NCI-H345 (cell line): ENCODE data around the gene LGALS8.
A peak's percentile ranks its signal among the peaks of the same experiment; 100 is the strongest.

Source experiments
- DNase-seq: peaks from one replicate; lab custom pipeline; 2025; lab: John Stamatoyannopoulos, UW

LGALS8 gene

DNA sequence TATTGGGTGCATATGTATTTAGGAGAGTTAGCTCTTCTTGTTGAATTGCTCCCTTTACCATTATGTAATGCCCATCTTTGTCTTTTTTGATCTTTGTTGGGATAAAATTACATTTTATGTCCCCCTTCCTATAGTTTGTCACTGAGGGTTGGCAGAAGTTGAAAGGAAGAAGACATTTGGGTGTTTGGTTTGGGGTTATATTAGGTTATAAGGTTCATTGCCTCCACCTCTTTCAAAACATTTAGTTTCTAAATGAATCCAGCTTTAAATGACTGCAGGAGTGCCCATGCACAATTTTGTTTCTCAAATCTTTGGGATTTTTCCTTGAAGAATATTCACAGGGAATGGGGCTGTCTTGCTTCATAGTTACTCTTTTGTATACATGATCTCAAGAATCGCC, 14.6 kb upstream of the LGALS8 start:
- no peak for DNase-seq

DNA sequence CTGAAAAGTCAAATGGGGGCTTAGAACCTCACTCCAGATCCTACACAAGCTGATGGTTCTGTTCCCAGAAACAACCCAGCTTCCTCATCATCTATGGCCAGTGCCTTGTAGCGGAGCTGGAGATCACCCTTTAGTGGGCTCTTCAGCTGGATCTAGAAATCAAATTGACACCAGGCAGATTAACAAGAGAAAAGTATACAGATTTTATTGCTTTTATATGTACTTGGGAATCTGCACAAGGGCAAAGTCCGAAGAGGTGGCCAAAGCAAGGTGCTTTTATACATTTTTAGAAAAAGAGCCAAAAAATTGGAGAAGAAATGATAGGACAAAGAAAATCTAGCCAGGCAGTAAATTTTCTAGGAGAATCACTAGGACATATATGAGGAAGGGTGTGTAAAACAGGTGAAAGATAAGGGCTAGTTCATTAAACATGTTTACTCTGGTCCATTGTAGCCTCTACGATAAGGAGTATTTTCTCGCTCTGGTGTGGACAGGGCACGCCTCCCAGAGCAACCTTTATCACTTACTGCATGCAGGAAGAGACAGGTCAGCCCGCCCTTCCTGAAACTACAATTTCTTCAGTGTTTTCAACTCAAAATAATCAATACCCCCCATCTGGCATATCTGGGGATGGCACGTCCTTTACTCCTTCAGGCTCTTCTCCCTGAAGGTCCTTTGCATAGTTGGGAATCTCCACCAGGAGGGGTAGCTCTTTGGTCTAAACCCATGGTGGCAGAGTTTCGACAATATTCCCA, 14.0 kb upstream of the LGALS8 start:
- no peak for DNase-seq

DNA sequence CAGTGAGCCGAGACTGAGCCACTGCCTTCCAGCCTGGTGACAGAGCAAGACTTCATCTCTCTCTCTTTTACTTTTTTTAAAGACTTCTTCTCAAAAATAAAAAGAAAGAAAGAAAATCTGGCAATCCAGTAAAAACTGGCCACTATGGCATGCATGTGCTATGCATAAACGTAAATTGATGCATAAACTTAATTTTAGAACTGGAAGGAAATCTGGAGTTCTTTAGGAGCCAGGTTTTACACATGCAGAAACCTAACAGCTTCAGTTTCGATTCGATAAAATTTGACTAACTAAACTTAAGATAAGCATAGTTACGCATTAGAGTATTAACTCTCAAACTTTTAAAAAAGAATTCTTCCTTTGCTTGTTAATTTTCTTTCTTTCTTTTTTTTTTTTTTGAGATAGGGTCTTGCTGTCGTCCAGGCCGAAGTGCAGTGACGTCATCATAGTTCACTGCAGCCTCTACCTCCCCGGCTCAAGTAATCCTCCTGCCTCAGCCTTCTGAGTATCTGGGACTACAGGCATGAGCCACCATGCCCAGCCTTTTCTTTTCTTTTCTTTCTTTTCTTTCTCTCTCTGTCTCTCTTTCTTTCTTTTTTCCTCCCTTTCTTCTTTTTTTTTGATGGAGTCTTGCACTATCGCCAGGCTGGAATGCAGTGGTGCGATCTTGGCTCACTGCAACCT, 11.9 kb upstream of the LGALS8 start:
- DNase-seq = no peak

DNA sequence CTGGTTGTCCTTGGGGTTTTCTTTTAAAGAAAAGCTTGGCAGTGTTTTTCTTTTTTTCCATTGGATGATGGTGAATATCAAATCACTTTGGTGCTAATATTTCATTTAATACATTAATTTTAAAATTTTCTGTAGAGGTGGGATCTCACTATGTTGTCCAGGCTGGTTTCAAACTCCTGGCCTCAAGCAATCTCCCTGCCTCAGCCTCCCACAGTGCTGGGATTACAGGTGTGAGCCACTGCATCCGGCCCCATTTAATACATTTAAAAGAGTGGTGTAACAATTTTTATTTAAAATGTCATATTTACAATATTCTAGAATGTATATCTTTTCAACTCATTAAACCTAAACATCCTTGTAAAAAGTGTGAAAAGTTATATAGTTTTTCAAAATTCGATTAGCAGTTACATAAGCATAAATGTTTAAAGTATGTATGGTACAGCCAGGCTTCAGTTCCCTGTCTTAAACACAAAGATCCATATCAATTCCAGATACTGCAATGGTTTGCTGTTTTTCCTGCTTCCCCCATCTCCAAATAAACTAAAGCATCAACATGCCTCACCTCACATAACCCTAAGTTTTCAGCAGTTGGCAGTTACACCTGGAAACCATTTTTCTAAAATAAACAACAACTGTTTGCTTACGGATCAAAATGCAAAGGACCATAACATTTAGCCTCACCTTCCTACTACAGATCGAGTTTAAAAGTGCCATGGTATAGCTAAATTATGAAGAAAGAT, 8.9 kb upstream of the LGALS8 start:
- DNase-seq = peak; percentile 84

DNA sequence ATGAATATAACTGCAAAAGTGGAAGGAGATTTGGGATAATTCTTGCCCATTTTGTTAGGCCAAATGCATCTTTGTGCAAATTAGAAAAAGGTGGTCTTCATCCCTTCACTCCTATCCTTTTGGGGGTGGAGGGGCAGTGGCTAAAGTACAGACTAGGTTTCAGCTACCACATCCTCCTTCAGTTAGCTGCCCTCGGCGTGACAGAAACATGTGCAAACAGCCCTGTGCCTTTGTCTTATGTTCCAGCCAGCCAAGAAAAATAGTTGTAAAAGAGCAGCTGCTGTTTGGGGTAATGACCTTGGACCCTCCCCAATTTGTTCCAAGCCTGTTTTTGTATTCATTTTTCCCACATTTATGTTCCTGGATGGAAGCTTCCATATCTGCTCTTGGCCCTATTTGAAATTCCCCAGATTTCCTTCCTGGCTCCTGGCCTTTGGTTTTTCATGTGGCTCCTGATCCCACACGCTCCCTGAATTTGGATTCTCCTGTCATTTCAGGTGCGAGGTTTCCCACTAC, 8.3 kb upstream of the LGALS8 start:
- DNase-seq = peak; percentile 80

DNA sequence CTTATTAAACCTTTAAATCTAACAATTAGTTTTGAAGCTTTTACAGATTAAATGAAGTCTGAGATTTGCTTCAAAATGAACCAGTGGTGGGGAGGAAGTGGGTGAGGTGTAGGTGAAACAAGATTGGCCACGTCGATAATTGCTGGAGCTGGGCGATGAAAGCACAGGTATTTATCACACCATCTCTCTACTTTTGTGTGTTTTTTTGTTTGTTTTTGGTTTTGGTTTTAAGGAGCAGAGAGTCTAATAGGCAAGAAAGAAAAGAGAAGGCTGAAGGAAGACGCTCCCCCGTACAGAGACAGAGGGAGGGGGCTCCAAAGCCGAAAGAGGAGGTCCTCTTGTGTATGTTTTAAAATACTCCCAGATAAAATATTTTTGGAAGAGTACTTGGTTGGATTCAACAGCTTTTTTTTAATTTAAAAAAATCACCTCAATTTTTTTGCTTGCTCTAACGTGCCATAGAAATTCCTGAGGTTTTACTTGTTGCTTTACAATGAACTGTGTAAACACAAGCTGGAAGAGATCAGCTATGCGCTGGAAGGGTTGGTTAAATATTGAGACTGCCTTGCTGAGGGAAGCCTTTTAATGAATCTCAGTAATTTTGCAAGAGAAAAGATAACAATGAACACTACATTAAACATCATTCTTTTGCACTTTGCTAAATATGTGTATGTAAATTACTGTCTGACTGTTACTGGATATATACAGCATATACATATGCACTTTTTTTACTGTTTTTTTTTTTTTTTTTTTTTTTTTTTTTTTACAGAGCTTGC, 6.7 kb upstream of the LGALS8 start:
- peak; percentile 15 for DNase-seq

DNA sequence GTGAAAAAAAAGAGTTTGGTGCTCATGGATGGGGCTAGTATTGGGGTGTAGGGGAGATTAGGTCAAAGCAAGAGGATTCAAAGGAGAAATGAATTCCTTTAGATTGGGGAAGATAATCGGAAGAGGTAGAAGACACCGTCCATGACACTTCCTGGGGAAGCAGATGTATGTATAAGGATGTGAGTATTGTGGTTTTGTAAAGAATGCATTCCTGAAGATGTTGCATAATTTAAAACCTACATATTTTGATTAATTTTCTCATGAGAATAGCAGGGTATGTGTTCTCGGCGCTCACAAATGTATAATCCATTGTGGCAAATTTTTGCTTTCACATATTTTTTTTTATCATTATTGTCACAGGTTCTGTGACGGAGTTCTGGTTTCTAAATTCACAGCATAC, 5.5 kb upstream of the LGALS8 start:
- DNase-seq = no peak

DNA sequence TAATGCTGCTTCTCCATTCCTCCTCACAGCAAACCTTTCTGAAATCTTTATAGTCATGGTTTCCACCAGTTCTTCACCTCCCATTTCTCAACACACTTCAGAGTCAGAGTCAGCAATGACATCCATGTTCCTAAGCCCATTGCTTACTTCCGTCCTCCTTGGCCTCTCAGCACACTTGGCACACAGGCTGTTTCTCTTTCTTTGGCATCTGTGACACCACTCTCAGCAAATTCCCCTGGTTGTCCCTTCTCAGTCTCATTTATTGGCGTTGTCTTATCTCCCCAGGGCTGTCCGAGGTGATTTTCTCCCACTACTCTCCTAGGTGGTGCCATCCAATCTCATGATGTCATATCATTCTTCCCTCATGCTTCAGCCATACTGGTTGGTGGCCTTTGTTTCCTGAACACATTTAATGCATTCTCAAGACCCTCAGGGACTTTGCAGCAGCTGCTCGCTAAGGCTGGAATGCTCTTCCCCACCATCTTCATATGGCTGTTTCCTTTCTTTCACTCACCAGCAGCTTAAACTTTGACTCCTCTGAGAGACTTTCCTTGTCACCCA, 3.3 kb upstream of the LGALS8 start:
- DNase-seq = no peak

DNA sequence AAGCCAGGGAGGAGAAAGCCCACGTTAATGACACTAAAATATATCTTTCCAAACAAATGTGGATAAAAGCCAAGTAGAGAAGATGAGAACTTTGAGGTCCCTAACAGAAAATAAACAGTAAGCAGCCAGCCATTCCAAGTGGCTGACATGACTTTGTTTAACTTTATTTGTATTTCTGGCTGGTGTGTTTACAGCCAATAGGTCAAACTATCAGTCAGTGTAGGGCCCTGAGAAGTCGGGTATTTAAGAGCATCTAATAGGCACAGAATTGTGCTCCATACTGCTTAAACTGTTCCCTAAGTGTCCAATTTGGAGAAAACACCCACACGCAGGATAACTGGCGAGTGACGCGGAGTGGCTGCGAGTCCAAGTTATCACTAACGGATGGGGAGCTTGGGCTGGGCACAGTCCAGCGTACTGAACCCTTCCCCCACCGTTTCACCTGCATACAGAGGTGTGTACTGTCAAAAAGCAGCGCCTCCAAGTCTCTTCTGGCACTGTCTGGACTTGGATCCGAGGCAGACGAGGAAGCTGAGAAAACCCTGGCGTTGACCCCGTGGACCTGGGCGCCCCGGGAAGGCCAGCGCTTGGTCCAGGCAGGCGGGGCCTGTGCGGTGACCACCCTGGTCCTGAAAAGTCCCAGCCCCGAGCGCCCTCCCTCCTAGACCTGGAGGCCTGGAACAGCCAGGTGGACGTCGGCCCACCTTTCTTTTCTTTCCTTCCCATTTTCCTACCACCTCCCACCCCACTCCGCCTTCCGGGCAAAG, 662 bp upstream of the LGALS8 start:
- no peak for DNase-seq

DNA sequence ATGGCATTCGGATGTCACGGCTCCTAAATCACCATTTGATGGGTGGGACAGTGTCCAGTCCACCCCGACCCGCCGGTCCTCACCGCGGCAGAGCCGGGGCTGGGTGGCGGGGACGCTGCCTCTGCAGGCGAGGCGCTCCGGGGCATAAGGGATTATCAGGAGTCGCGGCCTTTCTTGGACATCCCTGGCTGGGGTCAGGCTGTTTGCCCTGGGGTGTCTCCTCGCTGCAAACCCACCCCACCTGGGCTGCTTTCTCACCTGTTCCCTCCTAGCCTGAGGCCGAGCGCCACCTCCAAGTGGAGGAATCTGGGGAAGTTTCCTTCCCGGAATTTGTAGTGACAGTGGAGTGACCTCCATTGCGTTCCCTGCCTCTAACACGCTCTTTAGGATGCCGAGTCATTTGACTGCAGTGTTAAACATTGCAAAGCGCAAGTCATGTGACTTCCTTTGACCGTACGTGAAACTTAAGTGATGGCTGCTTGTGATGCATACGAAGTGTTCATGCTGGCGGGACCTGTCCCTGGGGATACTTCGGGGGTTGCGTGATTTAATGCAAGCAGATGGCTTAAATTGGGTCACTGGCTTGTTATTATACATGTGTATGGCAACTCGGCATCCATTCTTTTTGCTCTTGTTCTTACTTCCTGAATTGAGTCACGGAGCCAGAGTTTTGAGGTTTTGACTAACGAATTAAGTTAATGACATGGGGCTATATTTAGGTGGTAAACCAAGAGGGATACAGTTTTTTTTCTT, 536 bp downstream of the LGALS8 start:
- DNase-seq = peak; percentile 83

DNA sequence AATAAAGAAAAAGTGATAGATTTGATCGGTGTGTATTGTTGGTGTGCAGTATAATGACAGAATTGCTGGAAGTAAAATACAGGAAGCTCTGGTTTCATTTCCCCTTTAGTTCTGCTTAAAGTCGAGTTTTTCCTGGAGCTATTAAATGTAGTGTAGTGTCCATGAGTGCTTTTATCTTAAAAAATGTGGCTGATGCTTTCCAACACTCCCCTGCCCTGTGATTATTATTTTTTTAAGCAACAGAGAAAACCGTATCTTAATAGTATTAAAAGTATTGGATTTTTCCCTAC, 1.1 kb downstream of the LGALS8 start:
- DNase-seq = no peak

DNA sequence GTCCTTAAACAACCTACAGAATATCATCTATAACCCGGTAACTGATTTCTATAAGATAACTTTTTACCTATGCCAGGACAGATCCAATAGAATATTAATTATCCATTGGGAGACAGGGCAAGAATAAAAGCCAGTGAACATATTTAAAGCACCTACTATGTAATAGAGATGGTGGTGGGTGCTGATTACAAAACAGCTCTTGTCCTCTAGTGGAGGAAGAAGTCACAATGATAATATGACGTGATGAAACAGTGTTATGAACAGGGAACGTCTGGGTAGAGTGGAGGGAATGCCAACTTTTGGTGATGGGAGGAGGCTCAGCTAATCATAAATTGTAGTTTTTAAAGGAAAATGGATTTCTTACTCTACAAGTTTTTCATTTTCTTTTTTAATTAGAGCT, 2.3 kb downstream of the LGALS8 start:
- DNase-seq = no peak

DNA sequence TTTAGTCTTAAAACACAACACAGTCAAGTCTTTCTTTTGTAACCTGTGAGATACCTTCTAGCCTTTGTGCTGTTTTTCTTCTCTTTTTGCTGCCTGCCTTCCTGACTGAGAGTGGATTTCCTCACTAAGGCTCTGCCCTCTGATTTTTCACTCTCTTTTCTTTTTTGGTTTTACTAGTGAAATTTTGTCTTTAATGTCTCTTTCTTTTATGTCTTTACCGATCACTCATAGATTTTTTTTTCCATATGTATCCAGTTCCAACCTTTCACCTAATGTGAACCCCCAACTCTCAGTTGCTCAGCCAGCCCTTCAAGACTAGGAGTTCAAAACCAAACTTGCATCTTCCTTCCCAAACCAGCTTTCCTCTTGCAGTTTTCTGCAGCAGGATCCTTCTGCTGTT, 6.5 kb downstream of the LGALS8 start:
- DNase-seq = no peak

DNA sequence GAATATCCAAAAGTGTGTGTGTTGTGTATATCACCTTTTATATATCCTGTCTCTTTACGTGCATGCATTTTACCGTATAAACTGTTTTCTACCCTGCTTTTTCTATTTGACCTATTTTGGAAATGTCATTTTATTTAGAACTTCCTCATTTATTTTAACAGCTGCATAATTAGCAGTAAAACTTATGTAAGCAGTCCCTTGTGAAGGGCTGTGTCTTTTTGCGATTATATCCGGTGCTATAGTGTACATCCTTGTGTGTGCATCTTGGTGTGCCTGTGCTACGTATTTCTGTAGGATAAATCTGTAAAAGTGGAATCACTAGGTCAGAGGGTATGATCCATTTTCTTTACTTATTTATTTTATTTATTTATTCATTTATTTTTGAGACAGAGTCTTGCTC, 7.2 kb downstream of the LGALS8 start:
- DNase-seq = no peak

DNA sequence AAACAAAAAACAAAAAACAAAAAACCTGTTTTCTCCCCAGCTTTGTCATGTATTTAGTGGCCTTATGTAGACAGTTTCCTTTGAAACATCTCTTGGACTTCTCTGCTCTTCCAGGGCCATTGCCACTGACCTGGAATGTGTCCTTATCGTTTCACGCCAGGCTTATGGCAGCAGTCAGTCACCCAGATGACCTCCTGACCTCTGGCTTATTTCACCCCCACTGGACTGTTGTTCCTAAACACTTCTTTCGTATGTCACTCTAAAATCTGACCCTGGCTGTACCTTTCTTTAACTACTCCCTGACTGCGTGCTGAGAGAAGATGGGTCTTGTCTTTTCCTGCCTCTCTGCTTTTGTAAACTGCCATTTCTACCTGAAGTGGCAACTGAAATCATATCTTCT, 9.1 kb downstream of the LGALS8 start:
- no peak for DNase-seq

DNA sequence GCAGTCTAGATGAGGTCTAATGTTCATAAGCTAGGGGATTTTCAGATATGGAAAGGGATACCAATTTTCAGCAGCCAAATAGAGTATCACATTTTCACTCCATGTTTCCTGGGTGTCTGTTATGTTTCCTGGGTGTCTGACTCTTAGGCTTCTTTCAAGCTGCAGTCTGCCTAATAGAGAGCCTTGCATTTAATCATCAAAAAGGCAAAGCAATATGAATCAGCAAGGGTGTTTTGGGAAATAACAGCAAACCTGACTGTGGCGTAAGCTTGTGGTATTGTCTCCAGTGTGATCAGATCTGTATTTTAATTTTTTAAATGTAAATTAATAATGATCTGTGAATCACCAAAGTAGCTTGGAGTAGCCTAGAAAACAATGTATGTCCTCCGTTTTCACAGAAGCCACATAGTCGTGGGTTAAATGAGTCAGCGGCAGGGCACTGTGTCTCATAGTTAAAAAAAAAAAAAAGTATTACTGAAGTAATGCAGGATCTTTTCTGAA, 10.4 kb downstream of the LGALS8 start:
- no peak for DNase-seq

DNA sequence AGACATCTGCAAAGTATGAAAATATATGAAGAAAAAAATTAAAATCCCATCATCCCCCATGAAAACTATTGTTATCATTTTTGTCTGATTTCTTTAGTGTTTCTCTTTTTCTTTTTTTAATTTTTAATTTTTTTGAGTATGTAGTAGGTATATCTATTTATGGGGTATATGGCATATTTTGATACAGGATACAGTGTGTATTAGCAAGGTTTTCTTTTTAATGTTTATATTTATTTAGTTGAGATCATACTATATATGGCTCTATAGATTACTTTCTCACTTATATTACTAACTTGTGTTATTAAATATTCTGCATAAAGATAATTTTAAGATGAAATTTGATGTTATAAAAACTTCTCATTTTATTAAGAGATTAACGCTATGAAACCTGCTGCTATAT, 11.4 kb downstream of the LGALS8 start:
- no peak for DNase-seq

DNA sequence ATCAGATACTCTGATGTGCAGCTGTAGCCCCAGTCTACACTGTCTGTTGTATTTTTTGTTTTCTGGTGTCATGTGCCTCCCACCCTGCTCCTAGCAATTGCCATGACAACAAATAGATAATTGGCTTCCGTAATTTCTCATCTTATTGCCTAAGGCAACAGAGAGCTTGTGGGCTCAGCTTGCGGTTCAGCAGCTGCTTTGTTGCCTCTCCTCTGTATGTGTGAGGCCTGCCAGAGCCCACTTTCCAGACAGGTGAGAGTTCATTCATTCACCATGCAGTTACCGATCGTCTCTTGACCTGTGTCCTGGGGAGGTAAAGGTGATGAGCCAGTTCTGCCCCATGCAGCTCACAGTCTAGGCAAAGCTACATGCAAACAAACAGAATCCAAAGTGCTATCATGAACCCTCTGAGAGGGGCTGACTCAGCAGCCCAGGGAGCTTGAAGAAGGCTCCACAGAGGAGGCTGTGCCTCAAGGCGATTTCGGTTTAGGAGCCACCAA, 11.9 kb downstream of the LGALS8 start:
- DNase-seq = peak; percentile 72

DNA sequence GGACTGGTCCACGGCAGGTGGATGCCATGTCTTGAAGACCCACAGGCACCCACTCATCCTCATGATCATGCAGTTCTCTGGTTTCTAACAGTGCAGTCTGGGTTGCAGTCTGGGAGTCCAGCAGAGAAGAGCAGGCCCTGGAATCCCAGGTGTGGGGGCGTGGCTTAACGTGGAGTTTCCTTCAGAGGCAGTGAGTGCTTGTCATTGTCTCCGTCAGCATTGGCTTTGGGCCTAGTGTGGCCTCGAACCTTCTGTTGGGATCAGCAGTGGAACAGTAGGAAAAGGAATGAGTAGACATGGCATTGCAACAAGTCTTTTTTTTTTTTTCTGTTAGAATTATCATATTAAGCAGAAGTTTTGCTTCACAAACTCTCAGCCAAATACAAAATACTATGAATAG, 12.8 kb downstream of the LGALS8 start:
- no peak for DNase-seq

DNA sequence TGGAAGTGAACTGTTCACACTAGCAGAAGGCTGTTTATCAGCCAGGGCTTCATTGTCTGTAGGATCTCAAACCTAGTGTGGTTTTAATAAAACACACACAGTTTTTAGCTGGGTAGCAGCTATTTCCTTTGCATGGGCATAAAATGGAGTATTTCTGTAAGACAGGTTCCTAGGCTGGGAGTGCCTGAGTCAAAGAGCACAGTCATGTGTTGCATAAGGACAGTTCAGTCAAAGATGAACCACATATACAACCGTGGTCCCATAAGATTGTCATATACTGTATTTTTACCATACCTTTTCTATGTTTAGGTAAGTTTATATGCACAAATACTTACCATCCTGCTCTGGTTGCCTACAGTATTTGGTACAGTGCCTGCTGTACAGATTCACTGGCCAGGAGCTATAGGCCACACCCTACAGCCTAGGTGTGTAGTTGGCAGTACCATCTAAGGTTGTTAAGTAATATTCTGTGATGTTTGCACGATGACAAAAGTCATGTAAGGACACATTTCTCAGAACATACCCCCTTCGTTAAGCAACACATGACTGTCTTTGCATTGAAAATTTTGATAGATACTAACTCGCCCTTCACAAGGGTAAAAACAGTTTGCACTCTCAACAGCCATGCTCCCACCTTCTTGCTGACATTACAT, 17.2 kb downstream of the LGALS8 start:
- DNase-seq = no peak
